C4-2B (cell line): ENCODE measurements around the gene KIF13A.

Experiments
- ZFX ChIP-seq: fragments of 450-650 bp; IDR thresholded peaks from 2 replicates; pipeline ENCODE4 v1.6.1; 2017
- TF ChIP-seq, protein P1 (sequence below): fragments of 450-650 bp; conservative IDR thresholded peaks from 2 replicates; pipeline ENCODE4 v1.5.1; 2017; ENCODE audit warnings: mild to moderate bottlenecking

DNA sequence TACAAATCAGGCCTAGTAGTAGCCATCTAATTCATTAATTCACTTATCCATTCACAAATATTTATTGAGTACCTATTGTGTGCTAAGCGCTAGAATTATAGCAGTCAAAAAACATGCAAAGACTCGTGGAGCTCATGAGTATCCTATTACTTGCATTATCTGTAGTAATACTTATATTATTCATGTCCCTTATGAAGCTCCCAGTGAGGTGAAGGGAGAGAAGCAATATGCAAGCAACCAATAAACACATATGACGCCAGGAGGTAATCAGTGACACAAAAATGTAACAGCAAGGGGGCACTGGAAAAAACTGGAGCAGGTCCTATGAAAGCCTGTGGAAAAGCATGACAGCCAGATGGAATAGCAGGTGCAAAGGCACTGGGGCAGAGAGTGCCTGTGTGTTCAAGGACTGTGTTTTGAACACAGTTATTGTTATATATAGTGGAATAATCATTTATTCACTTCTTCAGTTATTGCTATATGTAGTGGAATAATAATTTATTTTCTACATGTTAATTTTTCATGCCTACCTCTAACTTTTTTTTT is 109.5 kb downstream of the KIF13A start:
- TF ChIP-seq, protein P1, sequence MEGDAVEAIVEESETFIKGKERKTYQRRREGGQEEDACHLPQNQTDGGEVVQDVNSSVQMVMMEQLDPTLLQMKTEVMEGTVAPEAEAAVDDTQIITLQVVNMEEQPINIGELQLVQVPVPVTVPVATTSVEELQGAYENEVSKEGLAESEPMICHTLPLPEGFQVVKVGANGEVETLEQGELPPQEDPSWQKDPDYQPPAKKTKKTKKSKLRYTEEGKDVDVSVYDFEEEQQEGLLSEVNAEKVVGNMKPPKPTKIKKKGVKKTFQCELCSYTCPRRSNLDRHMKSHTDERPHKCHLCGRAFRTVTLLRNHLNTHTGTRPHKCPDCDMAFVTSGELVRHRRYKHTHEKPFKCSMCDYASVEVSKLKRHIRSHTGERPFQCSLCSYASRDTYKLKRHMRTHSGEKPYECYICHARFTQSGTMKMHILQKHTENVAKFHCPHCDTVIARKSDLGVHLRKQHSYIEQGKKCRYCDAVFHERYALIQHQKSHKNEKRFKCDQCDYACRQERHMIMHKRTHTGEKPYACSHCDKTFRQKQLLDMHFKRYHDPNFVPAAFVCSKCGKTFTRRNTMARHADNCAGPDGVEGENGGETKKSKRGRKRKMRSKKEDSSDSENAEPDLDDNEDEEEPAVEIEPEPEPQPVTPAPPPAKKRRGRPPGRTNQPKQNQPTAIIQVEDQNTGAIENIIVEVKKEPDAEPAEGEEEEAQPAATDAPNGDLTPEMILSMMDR = no peak
- TF ChIP-seq ZFX = no peak
